Astrocyte of the cerebellum (primary cell): Measurements from ENCODE around the gene TAS2R3.

Experiments used
- DNase-seq: peaks from one replicate; pipeline ENCODE4 v3.0.0-alpha.2; 2011; ENCODE audit warnings: low read depth
- H3K4me3 ChIP-seq: 2 replicates; pipeline ENCODE4 v1.5.1; 2011; ENCODE audit warnings: mild to moderate bottlenecking, low read depth, low read length, moderate library complexity
- in situ Hi-C: cut with HindIII; loops from 2 replicates; pipeline ENCODE4 v1.10.0; 2017; ENCODE audit warnings: low sequenced_read_pairs
- TF ChIP-seq, protein P1 (sequence below): IDR thresholded peaks from 2 replicates; pipeline ENCODE4 v1.5.1; 2012; ENCODE audit warnings: low read length, low read depth, moderate library complexity, mild to moderate bottlenecking; ENCODE audit errors: missing control alignments

Gene TAS2R3

DNA sequence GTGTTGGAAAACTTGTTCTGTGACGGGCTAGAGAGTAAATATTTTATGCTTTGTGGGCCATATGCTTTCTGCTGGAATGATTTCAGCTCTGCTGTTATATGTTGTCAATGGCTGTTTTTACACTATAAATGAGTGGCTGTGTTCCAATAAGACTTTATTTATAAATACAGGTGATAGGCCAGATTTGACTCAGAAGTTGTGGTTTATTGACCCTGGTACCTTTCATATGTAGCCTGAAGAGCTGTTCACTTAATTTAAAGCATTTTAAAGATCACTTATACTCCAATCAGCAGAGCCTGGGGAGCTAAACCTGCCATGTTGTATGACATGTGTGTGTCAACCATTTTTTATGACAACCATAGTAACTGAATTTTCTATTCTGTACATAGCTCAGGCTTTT, 34.9 kb upstream of the TAS2R3 start:
- in situ Hi-C loops = loop anchor here (5.0 kb wide), 1 partner anchor 72 kb away; no protein-coding TSS in a partner anchor
- DNase-seq = no peak
- TF ChIP-seq, protein P1, sequence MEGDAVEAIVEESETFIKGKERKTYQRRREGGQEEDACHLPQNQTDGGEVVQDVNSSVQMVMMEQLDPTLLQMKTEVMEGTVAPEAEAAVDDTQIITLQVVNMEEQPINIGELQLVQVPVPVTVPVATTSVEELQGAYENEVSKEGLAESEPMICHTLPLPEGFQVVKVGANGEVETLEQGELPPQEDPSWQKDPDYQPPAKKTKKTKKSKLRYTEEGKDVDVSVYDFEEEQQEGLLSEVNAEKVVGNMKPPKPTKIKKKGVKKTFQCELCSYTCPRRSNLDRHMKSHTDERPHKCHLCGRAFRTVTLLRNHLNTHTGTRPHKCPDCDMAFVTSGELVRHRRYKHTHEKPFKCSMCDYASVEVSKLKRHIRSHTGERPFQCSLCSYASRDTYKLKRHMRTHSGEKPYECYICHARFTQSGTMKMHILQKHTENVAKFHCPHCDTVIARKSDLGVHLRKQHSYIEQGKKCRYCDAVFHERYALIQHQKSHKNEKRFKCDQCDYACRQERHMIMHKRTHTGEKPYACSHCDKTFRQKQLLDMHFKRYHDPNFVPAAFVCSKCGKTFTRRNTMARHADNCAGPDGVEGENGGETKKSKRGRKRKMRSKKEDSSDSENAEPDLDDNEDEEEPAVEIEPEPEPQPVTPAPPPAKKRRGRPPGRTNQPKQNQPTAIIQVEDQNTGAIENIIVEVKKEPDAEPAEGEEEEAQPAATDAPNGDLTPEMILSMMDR = no peak
- no peak overlapping the region for H3K4me3 ChIP-seq

- no peak for DNase-seq
- no peak overlapping the region for H3K4me3 ChIP-seq
- in situ Hi-C loops = no loop called here
- TF ChIP-seq, protein P1 = no peak
Measured at GRCh38 chr7:141731476-141732149, 32.3 kb upstream of the TAS2R3 start.

DNA sequence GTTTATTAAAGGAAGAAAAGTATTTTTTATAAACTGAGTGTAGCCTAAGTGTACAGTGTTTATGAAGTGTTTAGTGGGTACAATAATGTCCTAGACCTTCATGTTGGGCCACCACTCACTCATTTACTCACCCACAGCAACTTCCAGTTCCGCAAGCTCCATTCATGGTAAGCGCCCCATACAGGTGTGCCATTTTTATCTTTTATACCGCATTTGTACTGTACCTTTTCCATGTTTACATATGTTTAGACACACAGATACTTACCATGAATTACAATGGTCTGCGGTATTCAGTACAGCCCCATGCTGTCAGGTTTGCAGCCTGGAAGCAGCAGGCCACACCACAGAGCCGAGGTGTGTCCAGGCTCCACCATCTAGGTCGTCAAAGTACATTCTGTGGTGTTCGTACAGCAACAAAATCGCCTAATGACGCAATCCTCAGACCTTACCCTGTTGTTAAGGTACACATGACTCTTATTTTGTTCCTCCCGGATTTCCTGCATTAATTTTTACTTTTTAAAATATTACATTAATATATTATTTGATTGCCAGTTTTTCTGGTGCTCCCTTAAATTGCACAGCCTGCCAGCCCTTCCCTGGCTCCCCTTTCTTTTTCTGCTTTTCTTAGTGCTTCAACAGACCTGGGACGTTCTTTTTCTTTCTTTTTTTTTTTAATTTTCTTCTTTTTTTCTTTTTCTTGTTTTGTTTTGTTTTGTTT, 26.6 kb upstream of the TAS2R3 start:
- peak overlapping the region; percentile 93 for H3K4me3 ChIP-seq
- in situ Hi-C loops = no loop called here
- DNase-seq = no peak
- TF ChIP-seq, protein P1 = no peak

DNA sequence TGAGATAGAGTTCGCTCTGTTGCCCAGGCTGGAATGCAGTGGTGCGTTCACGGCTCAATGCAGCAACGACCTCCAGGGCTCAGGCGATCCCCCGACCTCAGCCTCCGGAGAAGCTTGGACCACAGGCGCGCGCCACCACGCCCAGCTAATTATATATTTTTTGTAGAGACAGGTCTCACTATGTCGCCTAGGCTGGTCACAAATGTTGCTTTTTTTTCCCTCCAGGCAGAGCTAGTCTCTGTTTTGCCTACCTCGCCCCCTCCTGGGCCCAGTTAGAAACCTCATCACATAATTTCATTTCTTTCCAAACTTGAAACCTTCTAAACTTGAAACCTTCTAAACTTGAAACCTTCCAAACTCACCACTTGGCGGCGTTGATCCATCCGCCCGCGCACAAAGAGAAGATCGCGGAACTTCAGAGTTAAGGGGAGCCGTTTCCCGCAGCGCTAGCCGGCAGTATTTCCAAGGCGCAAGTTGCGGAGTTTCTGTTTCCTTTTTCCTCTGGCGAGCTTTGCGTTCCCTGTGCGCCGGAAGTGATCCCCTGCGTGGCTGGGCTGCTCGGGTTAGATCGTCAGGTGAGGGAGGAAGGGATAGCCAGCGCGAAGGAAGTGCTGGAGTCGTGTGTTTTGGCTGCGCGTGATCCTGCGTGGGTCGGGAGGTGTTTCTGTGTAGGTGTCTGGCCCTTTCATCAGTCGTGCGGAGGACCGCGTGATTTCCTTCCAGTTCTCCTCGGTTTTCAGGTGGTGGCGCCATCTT, 25.9 kb upstream of the TAS2R3 start, which contains the start of gene SSBP1:
SSBP1 (plus strand) TSS at position 523 of the 756 bp plus-strand sequence. CDS start 809 bp downstream, outside the sequence.
- DNase-seq = peak; percentile 96
- TF ChIP-seq, protein P1 = peak; percentile 87
- in situ Hi-C loops = no loop called here
- H3K4me3 ChIP-seq = peak within 1 kb of the TSS; percentile 93

- TF ChIP-seq, protein P1 = no peak
- in situ Hi-C loops = no loop called here
- H3K4me3 ChIP-seq = peak overlapping the region; percentile 93
- no peak for DNase-seq
Measured at GRCh38 chr7:141738592-141739013, 25.3 kb upstream of the TAS2R3 start.

DNA sequence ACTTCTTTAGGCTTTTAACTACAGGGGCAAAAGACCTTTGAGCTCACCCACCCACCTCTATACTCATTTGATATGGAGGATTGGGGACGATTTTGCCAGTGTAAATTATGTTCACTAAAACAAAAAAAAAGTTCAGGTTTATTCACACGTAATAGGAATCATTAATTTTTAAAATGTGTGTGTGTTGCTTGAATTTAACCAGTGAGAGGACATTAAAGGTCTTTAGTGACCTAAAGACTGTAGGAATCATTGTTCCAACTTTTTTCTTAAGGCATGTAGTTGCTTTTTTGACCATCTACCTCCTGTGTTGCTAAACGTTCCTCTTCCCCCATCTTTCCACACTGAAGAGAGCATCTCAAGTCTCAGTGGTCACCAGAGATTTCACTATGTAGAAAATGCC, 24.6 kb upstream of the TAS2R3 start:
- peak overlapping the region; percentile 93 for H3K4me3 ChIP-seq
- in situ Hi-C loops = no loop called here
- TF ChIP-seq, protein P1 = no peak
- no peak for DNase-seq
